Brain microvascular endothelial cell (primary cell): Measurements from ENCODE around the gene CHCHD6.
A peak's percentile ranks its signal among the peaks of the same experiment; 100 is the strongest.
"Not testable (repeated sequence)": the region's sequence is repeated elsewhere in the genome, so short reads cannot be mapped to it uniquely, and the experiment has no call there.

Experiments
- DNase-seq: peaks from one replicate; pipeline ENCODE4 v3.0.0-alpha.2; 2020
- H3K27ac ChIP-seq: fragments of 250-450 bp; sonication (Bioruptor Pico); 2 replicates; pipeline ENCODE4 v1.5.1; 2020; ENCODE audit warnings: mild to moderate bottlenecking, moderate library complexity
- H3K27me3 ChIP-seq: fragments of 250-450 bp; sonication (Bioruptor Pico); replicated peaks from 2 replicates; pipeline ENCODE4 v1.5.1; 2020; ENCODE audit warnings: mild to moderate bottlenecking
- H3K36me3 ChIP-seq: fragments of 250-450 bp; sonication (Bioruptor Pico); replicated peaks from 2 replicates; pipeline ENCODE4 v1.5.1; 2020; ENCODE audit warnings: mild to moderate bottlenecking
- H3K4me3 ChIP-seq: 2 replicates; pipeline ENCODE4 v1.5.1; 2011; ENCODE audit warnings: low read depth, mild to moderate bottlenecking, control low read depth, low read length, moderate library complexity
- CTCF ChIP-seq: IDR thresholded peaks from 2 replicates; pipeline ENCODE4 v1.5.1; 2011; ENCODE audit warnings: low read depth, mild to moderate bottlenecking, moderate library complexity, low read length, control low read depth, inconsistent platforms; ENCODE audit errors: missing control alignments
- in situ Hi-C: cut with HindIII; loops from 2 replicates; pipeline ENCODE4 v1.10.0; 2017; ENCODE audit warnings: low sequenced_read_pairs, low pct_ligation_motif_present

CHCHD6 gene

GRCh38 chr3:126797563-126797962 lies 93.5 kb downstream of the CHCHD6 start:
- in situ Hi-C loops: no loop called here
- Histone ChIP-seq H3K27me3 (no peaks in the 10 kb centered on the region), H3K36me3 (no peaks in the 10 kb centered on the region), H3K27ac (no peak overlapping the region), H3K4me3 (no peak overlapping the region)
- TF ChIP-seq CTCF: no peak
- no peak for DNase-seq

DNA sequence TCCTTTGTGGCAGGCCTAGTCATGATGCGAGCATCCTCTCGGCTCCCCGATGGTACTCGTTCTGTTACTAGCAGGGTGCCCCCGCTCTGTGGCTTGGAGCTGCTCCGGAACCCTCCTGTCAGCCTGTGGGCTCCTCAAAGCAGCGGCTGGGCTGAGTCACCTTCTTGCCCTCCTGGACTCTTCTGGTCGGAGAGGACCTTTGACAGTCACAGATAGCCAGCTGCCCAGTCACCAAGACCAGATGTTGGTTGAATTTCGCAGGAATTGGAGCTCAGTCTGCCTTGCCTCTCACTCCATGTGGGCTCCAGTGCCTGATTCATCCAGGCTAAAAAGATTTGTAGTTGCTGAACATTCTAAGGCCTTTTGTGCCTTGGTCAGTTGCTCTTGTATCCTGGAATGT lies 94.5 kb downstream of the CHCHD6 start:
- no peak for DNase-seq
- in situ Hi-C loops: no loop called here
- H3K27me3 ChIP-seq: no peaks in the 10 kb centered on the region
- no peak for TF ChIP-seq CTCF
- no peaks in the 10 kb centered on the region for H3K36me3 ChIP-seq
- no peak overlapping the region for H3K4me3 ChIP-seq
- no peak overlapping the region for H3K27ac ChIP-seq

GRCh38 chr3:126799099-126799498 lies 95.1 kb downstream of the CHCHD6 start:
- Histone ChIP-seq H3K4me3 (no peak overlapping the region), H3K36me3 (no peaks in the 10 kb centered on the region), H3K27me3 (no peaks in the 10 kb centered on the region), H3K27ac (no peak overlapping the region)
- no peak for DNase-seq
- no peak for TF ChIP-seq CTCF
- in situ Hi-C loops: no loop called here

GRCh38 chr3:126801312-126801711 lies 97.3 kb downstream of the CHCHD6 start:
- H3K4me3 ChIP-seq, H3K27me3 ChIP-seq, in situ Hi-C loops, DNase-seq, H3K27ac ChIP-seq, H3K36me3 ChIP-seq: not testable (repeated sequence)

DNA sequence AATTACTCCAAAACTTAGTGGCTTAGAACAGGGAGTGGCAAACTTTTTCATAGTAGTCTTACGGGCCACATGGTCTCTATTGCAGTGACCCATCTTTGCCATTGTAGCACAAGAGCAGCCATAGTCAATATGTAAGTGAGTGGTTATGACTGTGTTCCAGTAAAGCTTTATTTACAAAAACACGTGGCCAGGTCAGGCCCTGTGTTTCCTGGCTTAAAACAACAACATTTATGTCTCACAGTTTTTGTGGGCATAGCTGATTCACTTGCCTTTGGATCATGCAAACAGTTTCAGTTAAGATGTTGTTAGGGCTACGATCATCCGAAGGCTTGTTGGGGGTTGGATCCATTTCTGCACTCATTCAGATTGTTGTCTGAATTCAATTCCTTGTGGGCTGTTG lies 103.8 kb downstream of the CHCHD6 start:
- H3K27me3 ChIP-seq: no peaks in the 10 kb centered on the region
- in situ Hi-C loops: no loop called here
- no peak for TF ChIP-seq CTCF
- DNase-seq: no peak
- H3K27ac ChIP-seq: no peak overlapping the region
- H3K36me3 ChIP-seq: no peaks in the 10 kb centered on the region
- H3K4me3 ChIP-seq: no peak overlapping the region

DNA sequence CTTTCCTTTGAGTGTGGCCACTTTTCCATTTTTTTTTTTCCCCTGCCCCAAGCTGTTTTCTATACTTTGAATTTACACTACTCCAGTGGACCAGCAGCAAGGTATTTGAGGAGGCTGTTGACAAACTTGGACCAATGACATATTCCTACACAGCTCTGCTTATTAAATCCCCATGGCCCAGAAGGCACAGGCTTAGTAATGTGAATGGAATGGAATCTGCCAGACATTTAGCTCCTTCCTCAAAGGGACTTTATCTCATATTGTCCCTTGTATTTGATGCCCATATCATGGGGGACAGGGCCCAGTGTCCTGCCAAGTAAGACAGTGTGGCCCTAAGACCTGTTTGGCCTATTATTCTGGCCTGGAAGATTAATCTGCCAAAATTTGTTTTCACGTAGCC lies 107.5 kb downstream of the CHCHD6 start:
- Histone ChIP-seq H3K36me3 (no peaks in the 10 kb centered on the region), H3K27ac (no peak overlapping the region), H3K27me3 (no peaks in the 10 kb centered on the region), H3K4me3 (no peak overlapping the region)
- TF ChIP-seq CTCF: no peak
- peak; percentile 4 for DNase-seq
- in situ Hi-C loops: no loop called here
